SK-N-SH treated with all-trans-retinoic acid at 6 μM for 48 hours (cell line): ENCODE measurements around the gene CACNA2D2.

Experiments
- BACH2 ChIP-seq: fragments of 250-450 bp; sonication (Bioruptor Pico); IDR thresholded peaks from 2 replicates; pipeline ENCODE4 v1.9.0; 2021; ENCODE audit warnings: mild to moderate bottlenecking, borderline replicate concordance
- ISL1 ChIP-seq: fragments of 250-450 bp; sonication (Bioruptor Pico); IDR thresholded peaks from 2 replicates; pipeline ENCODE4 v2.1.2; 2022; ENCODE audit warnings: mild to moderate bottlenecking, moderate library complexity
- TOX ChIP-seq: fragments of 250-450 bp; sonication (Bioruptor Pico); IDR thresholded peaks from 2 replicates; pipeline ENCODE4 v1.8.0; 2021; ENCODE audit warnings: mild to moderate bottlenecking, moderate library complexity, borderline replicate concordance
- ZFP3 ChIP-seq: fragments of 250-450 bp; sonication (Bioruptor Pico); IDR thresholded peaks from 2 replicates; pipeline ENCODE4 v1.5.0; 2020; ENCODE audit warnings: mild to moderate bottlenecking, moderate library complexity
- ZNF8 ChIP-seq: fragments of 450-650 bp; formaldehyde crosslinking; IDR thresholded peaks from 2 replicates; pipeline ENCODE4 v1.5.0; 2020; ENCODE audit warnings: mild to moderate bottlenecking, moderate library complexity
- TF ChIP-seq, protein P1 (sequence below): fragments of 250-450 bp; sonication (Bioruptor Pico); IDR thresholded peaks from 2 replicates; pipeline ENCODE4 v1.8.0; 2020; ENCODE audit warnings: mild to moderate bottlenecking, moderate library complexity, borderline replicate concordance

DNA sequence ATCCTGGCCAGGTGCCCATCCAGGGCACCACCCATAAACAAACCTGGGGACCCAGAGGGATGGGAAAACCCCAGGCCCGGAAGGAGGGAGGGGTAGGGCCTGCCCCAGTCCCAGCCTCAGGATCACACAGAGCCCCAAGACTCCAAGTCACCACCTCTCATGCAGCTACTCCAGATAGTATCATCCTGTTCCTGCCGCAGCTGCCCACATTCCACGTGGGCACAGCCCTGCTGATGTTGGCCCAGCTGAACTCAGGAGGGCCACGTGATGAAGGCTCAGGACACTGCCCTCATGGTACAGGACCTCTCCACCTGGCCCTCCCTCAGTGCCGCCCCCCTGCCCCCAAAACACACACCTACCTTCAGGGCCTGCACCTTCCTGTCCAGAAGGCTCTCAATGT lies 69.5 kb downstream of the CACNA2D2 start:
- TF ChIP-seq BACH2 (CRISPR knock-in tag) (no peak), TOX (CRISPR knock-in tag) (no peak), ZNF8 (no peak), ISL1 (CRISPR knock-in tag) (no peak), ZFP3 (no peak)
- TF ChIP-seq, protein P1, sequence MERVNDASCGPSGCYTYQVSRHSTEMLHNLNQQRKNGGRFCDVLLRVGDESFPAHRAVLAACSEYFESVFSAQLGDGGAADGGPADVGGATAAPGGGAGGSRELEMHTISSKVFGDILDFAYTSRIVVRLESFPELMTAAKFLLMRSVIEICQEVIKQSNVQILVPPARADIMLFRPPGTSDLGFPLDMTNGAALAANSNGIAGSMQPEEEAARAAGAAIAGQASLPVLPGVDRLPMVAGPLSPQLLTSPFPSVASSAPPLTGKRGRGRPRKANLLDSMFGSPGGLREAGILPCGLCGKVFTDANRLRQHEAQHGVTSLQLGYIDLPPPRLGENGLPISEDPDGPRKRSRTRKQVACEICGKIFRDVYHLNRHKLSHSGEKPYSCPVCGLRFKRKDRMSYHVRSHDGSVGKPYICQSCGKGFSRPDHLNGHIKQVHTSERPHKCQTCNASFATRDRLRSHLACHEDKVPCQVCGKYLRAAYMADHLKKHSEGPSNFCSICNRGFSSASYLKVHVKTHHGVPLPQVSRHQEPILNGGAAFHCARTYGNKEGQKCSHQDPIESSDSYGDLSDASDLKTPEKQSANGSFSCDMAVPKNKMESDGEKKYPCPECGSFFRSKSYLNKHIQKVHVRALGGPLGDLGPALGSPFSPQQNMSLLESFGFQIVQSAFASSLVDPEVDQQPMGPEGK (CRISPR knock-in tag) = no peak
